BLaER1 treated with 17β-estradiol and CSF1 and Interleukin-3, amounts not matched to agents 10 nM and 100 nM (cell line): ENCODE data around the gene ZNF804A.

ENCODE experiments used
- H3K27ac ChIP-seq, 11 experiments: shearing (Covaris generic); formaldehyde crosslinking; 2 replicates each; pipeline ENCODE4 v1.8.1; 2022
- H3K27me3 ChIP-seq, 11 experiments: shearing (Covaris generic); formaldehyde crosslinking; 2 replicates each; pipeline ENCODE4 v1.8.1; 2022
- H3K36me3 ChIP-seq, 11 experiments: shearing (Covaris generic); formaldehyde crosslinking; 2 replicates each; pipeline ENCODE4 v1.8.1; 2022
- H3K4me1 ChIP-seq, 10 experiments: shearing (Covaris generic); formaldehyde crosslinking; 2 replicates each; pipeline ENCODE4 v1.8.1; 2022
- H3K4me2 ChIP-seq, 11 experiments: shearing (Covaris generic); formaldehyde crosslinking; 2 replicates each; pipeline ENCODE4 v1.8.1; 2022
- H3K4me3 ChIP-seq, 10 experiments: shearing (Covaris generic); formaldehyde crosslinking; 2 replicates each; pipeline ENCODE4 v1.8.1; 2022
- H3K9ac ChIP-seq, 11 experiments: shearing (Covaris generic); formaldehyde crosslinking; 2 replicates each; pipeline ENCODE4 v1.8.1; 2022
- H3K9me3 ChIP-seq, 11 experiments: shearing (Covaris generic); formaldehyde crosslinking; replicated peaks in 1 of 11; 2 replicates each; pipeline ENCODE4 v1.8.1; 2022
- H4K20me1 ChIP-seq, 11 experiments: shearing (Covaris generic); formaldehyde crosslinking; 2 replicates each; pipeline ENCODE4 v1.8.1; 2022
- Cebpa-rat ChIP-seq, 11 experiments: shearing (Covaris generic); IDR thresholded peaks; 2 replicates each; pipeline ENCODE4 v1.8.1; 2022

Gene ZNF804A

GRCh38 chr2:184633726-184634125 lies 35.4 kb downstream of the ZNF804A start:
- Histone ChIP-seq H3K9me3 (no peaks in the 10 kb centered on the region), H3K4me2 (no peak overlapping the region), H3K27me3 (no peaks in the 10 kb centered on the region), H3K27ac (no peak overlapping the region), H4K20me1 (no peaks in the 10 kb centered on the region), H3K9ac (no peak overlapping the region), H3K36me3 (no peaks in the 10 kb centered on the region), H3K4me3 (no peak overlapping the region), H3K4me1 (no peaks in the 10 kb centered on the region)
- no peak for TF ChIP-seq Cebpa-rat (IDR thresholded peaks at IDR 0.05)

GRCh38 chr2:184637781-184638180 lies 39.5 kb downstream of the ZNF804A start:
- Histone ChIP-seq H3K9ac (no peak overlapping the region), H3K4me1 (no peaks in the 10 kb centered on the region), H3K36me3 (no peaks in the 10 kb centered on the region), H3K4me3 (no peak overlapping the region), H3K4me2 (no peak overlapping the region), H4K20me1 (no peaks in the 10 kb centered on the region), H3K27ac (no peak overlapping the region), H3K9me3 (no peaks in the 10 kb centered on the region), H3K27me3 (no peaks in the 10 kb centered on the region)
- TF ChIP-seq Cebpa-rat (IDR thresholded peaks at IDR 0.05), result no peak

DNA sequence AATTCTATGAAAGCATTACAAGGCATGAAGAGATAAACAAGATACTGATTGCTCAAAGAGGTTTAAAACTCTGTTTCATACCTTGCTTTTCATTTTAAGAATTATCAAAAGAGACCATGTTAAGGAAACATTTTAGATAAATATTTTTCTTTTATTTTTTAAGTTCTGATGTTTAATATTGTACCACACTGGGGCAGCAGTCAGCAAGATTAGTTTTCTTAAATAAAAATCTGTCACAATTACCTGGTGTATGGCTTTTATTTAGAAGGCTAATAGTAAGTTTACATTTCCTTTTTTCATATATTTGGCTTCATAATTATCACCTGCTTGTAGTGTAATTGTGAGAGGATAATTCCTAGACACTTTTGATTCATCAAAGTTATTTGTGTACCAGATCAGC lies 46.4 kb downstream of the ZNF804A start:
- Histone ChIP-seq H3K27me3 (no peaks in the 10 kb centered on the region), H3K4me2 (no peak overlapping the region), H3K4me1 (peaks cover 10 to 18% (median 14%) of the 10 kb centered on the region in 10 experiments; a peak in 19 of 20 replicates), H3K36me3 (no peaks in the 10 kb centered on the region), H3K27ac (no peak overlapping the region), H3K9ac (no peak overlapping the region), H4K20me1 (no peaks in the 10 kb centered on the region), H3K4me3 (no peak overlapping the region), H3K9me3 (peaks cover 0 to 14% (median 0%) of the 10 kb centered on the region in 11 experiments; a peak in 3 of 22 replicates)
- TF ChIP-seq Cebpa-rat (IDR thresholded peaks at IDR 0.05), result no peak

DNA sequence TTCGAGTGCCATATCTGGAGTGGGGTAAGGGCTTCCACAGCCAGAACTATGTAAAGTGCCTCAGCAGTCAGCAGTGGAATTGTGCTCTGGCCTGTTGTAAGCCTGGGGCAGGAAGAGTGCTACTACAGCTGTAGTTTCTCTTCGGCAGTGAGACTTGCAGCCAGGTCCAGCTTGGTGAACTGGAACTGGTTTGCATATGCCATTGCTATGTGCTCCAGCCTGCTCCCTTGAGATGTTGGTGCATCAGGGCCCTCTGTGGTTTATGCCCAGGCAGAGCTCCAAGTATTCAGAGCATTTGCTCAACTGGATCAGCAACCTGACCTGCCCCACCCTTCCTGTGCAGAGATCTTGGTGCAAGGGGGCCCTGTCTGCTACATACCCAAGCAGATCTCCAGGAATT lies 47.8 kb downstream of the ZNF804A start:
- Histone ChIP-seq H3K4me2 (peak overlapping the region; percentile 2 to 77 (median 59)), H3K4me1 (peaks cover 10 to 18% (median 14%) of the 10 kb centered on the region in 10 experiments; a peak in 19 of 20 replicates)
- peak in 3 of 11 experiments; percentile 25 to 77 (median 35); a peak in 2 of 22 replicates for TF ChIP-seq Cebpa-rat (IDR thresholded peaks at IDR 0.05)

DNA sequence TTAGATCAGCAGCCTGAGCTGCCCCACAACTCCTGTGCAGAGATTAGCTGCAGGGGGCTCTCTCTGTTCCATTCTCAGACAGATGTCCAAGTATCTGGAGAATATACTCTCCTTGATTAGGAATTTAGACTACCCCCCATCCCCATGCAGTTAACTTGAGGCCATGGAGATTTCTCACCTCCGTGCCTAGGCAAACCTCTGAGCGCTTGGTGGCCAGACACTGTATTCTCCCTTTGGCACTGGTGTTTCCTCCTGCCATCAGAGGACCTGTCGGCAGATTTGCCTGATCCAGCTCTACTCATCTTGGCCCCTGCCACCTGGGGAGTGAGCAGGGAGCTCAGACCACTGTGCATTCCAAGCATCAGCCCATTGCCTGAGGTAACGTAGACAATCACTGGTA lies 48.3 kb downstream of the ZNF804A start:
- H3K4me3 ChIP-seq, result no peak overlapping the region
- no peak for TF ChIP-seq Cebpa-rat (IDR thresholded peaks at IDR 0.05)
- peak overlapping the region in 4 of 11 experiments; percentile 33 to 54 (median 34); a peak in 4 of 22 replicates for H3K27ac ChIP-seq
- no peaks in the 10 kb centered on the region for H3K36me3 ChIP-seq
- H4K20me1 ChIP-seq, result no peaks in the 10 kb centered on the region
- H3K4me1 ChIP-seq, result peaks cover 10 to 18% (median 14%) of the 10 kb centered on the region in 10 experiments; a peak in 19 of 20 replicates
- no peak overlapping the region for H3K9ac ChIP-seq
- peak overlapping the region; percentile 2 to 77 (median 59); a peak in 20 of 22 replicates for H3K4me2 ChIP-seq
- peaks cover 0 to 14% (median 0%) of the 10 kb centered on the region in 11 experiments; a peak in 3 of 22 replicates for H3K9me3 ChIP-seq
- H3K27me3 ChIP-seq, result no peaks in the 10 kb centered on the region

More for the DNA sequence above, 47.8 kb downstream of the ZNF804A start:
- H3K9ac ChIP-seq, result peak overlapping the region in 3 of 11 experiments; percentile 11 to 23 (median 14); a peak in 3 of 22 replicates
- no peaks in the 10 kb centered on the region for H4K20me1 ChIP-seq
- H3K27me3 ChIP-seq, result no peaks in the 10 kb centered on the region
- peak overlapping the region in 5 of 11 experiments; percentile 14 to 56 (median 52); a peak in 8 of 22 replicates for H3K27ac ChIP-seq
- H3K9me3 ChIP-seq, result peaks cover 0 to 14% (median 0%) of the 10 kb centered on the region in 11 experiments; a peak in 3 of 22 replicates
- H3K4me3 ChIP-seq, result no peak overlapping the region
- H3K36me3 ChIP-seq, result no peaks in the 10 kb centered on the region

DNA sequence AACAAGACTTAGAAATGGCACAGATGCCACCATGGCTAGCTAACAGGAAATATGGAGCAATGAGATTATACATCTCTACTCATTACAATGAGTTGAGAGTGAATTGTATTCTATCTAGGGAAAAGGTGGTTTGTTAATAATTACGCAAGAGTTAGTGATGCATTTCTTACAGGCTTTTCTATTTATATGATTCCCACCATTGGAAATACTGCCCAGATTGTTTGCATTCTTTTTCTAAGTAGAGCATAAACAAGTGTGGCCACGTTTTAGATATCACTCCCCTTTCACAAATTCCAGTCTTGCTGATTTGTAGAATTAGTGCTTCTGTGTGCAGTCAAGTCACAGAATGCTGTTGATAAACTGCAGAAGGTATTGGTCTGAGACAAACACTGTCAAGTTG lies 56.6 kb downstream of the ZNF804A start:
- Histone ChIP-seq H3K4me3 (no peak overlapping the region), H3K36me3 (no peaks in the 10 kb centered on the region), H3K27ac (0 out of 22 replicates have a peak overlapping the region, but pooled peaks of 1 of the 11 experiments have one; percentile 2), H3K4me1 (peaks cover 7 to 15% (median 10%) of the 10 kb centered on the region in 10 experiments; a peak in 14 of 20 replicates), H3K27me3 (no peaks in the 10 kb centered on the region), H3K9ac (no peak overlapping the region), H4K20me1 (no peaks in the 10 kb centered on the region), H3K9me3 (no peaks in the 10 kb centered on the region), H3K4me2 (peak overlapping the region; percentile 2 to 63 (median 36); a peak in 16 of 22 replicates)
- TF ChIP-seq Cebpa-rat (IDR thresholded peaks at IDR 0.05), result peak in 2 of 11 experiments; percentile 61 to 62; a peak in 5 of 22 replicates

DNA sequence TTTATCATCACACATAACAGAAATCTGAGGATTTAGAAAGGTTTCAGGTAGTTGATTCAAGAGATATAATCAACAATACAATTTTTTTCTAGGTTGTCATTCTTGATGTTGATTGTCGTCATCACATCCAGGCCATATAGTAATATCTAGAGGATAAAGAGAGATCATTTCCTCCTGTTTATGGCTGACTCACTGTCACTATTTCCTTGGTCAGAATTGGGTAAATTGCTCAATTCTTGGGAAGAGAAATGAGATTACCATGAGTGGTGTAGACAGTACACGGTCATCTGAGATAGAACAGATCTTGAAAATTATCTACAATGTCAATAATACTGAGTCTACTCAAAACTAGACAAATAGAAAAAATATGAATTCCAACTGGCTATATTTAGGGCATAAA lies 78.8 kb downstream of the ZNF804A start:
- Histone ChIP-seq H3K27ac (no peak overlapping the region), H3K36me3 (no peaks in the 10 kb centered on the region), H3K9ac (no peak overlapping the region), H3K4me3 (no peak overlapping the region), H3K27me3 (no peaks in the 10 kb centered on the region), H4K20me1 (no peaks in the 10 kb centered on the region), H3K4me1 (no peaks in the 10 kb centered on the region; a peak in 1 of 20 replicates), H3K4me2 (no peak overlapping the region), H3K9me3 (peaks cover 16 to 21% (median 19%) of the 10 kb centered on the region in 11 experiments)
- no peak for TF ChIP-seq Cebpa-rat (IDR thresholded peaks at IDR 0.05)

GRCh38 chr2:184679219-184680018 lies 81.1 kb downstream of the ZNF804A start:
- peaks cover 16 to 21% (median 19%) of the 10 kb centered on the region in 11 experiments for H3K9me3 ChIP-seq
- H3K4me3 ChIP-seq, result no peak overlapping the region
- no peaks in the 10 kb centered on the region for H3K27me3 ChIP-seq
- no peak overlapping the region for H3K4me2 ChIP-seq
- H3K36me3 ChIP-seq, result no peaks in the 10 kb centered on the region
- H3K27ac ChIP-seq, result no peak overlapping the region
- no peak overlapping the region for H3K9ac ChIP-seq
- no peak for TF ChIP-seq Cebpa-rat (IDR thresholded peaks at IDR 0.05)
- H4K20me1 ChIP-seq, result no peaks in the 10 kb centered on the region
- H3K4me1 ChIP-seq, result no peaks in the 10 kb centered on the region; a peak in 1 of 20 replicates

- no peaks in the 10 kb centered on the region for H3K36me3 ChIP-seq
- H3K4me3 ChIP-seq, result no peak overlapping the region
- no peaks in the 10 kb centered on the region; a peak in 1 of 20 replicates for H3K4me1 ChIP-seq
- H3K27me3 ChIP-seq, result no peaks in the 10 kb centered on the region
- H3K9ac ChIP-seq, result no peak overlapping the region
- H3K9me3 ChIP-seq, result peaks cover 16 to 21% (median 19%) of the 10 kb centered on the region in 11 experiments
- no peaks in the 10 kb centered on the region for H4K20me1 ChIP-seq
- no peak for TF ChIP-seq Cebpa-rat (IDR thresholded peaks at IDR 0.05)
- H3K4me2 ChIP-seq, result no peak overlapping the region
- H3K27ac ChIP-seq, result no peak overlapping the region
These were observed 82.5 kb downstream of the ZNF804A start for GRCh38 chr2:184680825-184681224.
